Astrocyte of the cerebellum (primary cell): ENCODE measurements around the gene SMPX.

ENCODE experiments used
- DNase-seq: peaks from one replicate; pipeline ENCODE4 v3.0.0-alpha.2; 2011; ENCODE audit warnings: low read depth
- H3K4me3 ChIP-seq: 2 replicates; pipeline ENCODE4 v1.5.1; 2011; ENCODE audit warnings: mild to moderate bottlenecking, low read depth, low read length, moderate library complexity
- in situ Hi-C: cut with HindIII; loops from 2 replicates; pipeline ENCODE4 v1.10.0; 2017; ENCODE audit warnings: low sequenced_read_pairs
- TF ChIP-seq, protein P1 (sequence below): IDR thresholded peaks from 2 replicates; pipeline ENCODE4 v1.5.1; 2012; ENCODE audit warnings: low read length, low read depth, moderate library complexity, mild to moderate bottlenecking; ENCODE audit errors: missing control alignments

The SMPX gene

DNA sequence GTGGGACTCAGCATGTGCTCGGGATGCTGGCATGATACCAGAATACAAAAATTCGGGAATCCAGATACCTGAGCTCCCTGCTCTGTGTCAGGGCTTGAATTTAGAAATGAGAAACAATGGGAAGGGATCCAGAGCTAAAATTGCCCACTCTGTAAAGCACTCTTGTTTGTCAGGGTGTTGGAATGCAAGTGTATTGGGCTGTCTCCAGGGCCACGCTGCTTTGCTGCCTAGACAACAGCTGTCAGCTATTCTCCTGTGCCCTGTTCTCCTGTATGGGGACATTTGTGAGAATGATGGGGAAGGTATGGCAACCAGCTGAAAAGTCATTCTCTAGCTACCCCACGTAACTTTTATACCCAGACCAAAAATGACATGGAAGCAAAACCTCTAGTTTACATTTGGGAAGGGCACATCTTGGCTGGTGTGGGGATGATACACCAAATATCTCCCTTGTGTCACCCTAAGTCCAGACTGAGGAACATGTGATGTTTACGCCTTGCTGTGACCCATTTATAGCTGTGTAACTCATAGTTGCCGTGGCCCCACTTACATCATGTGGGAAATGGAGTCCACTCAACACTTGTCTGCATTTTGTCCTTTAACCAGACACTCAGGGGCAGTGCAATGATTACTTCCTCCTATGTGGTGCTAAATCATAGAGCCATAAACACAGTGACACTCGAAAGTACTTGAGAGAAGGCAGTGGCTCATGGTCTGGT is 46.6 kb downstream of the SMPX start:
- no peak for DNase-seq
- H3K4me3 ChIP-seq, result no peak overlapping the region
- in situ Hi-C loops, result no loop called here
- TF ChIP-seq, protein P1, sequence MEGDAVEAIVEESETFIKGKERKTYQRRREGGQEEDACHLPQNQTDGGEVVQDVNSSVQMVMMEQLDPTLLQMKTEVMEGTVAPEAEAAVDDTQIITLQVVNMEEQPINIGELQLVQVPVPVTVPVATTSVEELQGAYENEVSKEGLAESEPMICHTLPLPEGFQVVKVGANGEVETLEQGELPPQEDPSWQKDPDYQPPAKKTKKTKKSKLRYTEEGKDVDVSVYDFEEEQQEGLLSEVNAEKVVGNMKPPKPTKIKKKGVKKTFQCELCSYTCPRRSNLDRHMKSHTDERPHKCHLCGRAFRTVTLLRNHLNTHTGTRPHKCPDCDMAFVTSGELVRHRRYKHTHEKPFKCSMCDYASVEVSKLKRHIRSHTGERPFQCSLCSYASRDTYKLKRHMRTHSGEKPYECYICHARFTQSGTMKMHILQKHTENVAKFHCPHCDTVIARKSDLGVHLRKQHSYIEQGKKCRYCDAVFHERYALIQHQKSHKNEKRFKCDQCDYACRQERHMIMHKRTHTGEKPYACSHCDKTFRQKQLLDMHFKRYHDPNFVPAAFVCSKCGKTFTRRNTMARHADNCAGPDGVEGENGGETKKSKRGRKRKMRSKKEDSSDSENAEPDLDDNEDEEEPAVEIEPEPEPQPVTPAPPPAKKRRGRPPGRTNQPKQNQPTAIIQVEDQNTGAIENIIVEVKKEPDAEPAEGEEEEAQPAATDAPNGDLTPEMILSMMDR, result no peak

DNA sequence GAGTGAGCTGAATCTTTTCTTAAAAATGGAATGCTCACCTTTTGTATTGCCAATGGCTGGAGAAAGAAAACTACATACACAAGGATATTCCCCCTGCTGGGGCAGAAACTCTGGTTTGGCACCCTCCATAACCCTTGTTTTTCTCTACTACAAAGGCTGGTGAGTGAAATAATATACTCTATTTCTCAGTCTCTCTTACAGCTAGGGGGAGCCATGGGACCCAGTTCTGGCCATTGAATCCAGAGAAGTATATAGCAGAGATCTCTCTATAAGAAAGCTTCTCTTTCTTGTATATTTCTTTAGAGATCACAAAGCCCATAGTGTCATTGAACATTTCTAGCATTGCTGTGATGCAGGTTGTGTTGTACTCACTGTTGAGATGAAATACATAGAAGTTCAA is 49.8 kb downstream of the SMPX start:
- DNase-seq, result no peak
- TF ChIP-seq, protein P1, result no peak
- in situ Hi-C loops, result no loop called here
- H3K4me3 ChIP-seq, result no peak overlapping the region

DNA sequence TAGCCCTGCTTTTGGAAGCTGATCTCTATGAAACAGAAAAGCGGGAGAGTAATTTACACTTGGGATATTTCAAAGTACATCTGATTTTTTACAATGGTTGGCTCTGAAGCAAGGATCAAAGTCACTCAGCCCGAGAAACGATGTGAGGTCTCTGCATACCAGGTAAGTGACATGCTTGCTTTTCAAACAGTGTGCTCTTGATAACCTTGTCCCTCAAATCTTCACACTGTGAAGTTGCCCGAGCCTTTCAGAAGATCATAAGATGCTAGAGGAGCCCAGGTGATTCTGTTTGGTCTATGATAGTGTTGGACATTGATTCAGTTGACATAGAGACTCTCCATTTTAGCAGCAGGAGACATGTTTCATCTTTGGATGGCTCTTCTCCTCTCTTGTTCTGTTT is 52.7 kb downstream of the SMPX start:
- TF ChIP-seq, protein P1, result no peak
- in situ Hi-C loops, result no loop called here
- no peak for DNase-seq
- H3K4me3 ChIP-seq, result no peak overlapping the region

DNA sequence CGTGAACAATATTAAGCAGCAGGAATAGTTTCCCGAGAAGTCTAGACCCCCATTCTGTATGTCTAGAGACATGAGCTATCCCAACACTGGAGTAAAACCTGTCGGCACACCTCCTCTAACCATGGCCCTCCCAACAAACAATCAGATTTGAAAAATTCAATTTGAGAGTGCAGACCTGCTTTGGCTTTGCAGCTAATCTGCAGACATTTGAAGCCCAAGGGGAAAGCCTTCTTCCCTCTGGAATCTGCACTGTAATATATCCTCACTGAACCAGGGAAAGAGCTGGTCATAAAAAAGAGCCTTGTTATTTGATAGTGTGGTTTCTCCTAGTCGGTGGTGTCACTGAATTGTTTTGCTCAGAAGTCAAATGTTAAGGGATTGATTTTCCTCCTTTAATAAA is 55.2 kb downstream of the SMPX start:
- in situ Hi-C loops, result no loop called here
- TF ChIP-seq, protein P1, result no peak
- DNase-seq, result no peak

DNA sequence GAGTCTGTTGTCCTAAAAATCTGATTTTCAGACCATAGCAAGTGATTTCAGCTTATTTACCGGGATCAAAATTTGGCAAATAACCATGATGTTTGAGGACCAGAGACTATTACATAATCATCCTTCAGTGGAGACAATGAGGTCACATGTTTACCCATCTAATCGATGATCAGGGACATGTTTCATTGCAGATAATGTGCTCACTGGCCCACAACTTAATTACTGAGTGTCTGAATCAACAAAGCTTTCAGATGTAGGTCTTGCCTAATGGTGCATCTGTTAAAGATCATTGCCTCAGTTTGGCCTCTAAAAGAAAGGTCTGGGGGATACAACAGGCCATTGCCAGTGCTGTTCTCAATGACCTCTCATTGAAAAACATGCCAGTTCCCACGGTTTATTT is 56.9 kb downstream of the SMPX start:
- H3K4me3 ChIP-seq, result no peak overlapping the region
- TF ChIP-seq, protein P1, result no peak
- in situ Hi-C loops, result no loop called here
- no peak for DNase-seq

More for the DNA sequence above, 55.2 kb downstream of the SMPX start:
- H3K4me3 ChIP-seq, result no peak overlapping the region

DNA sequence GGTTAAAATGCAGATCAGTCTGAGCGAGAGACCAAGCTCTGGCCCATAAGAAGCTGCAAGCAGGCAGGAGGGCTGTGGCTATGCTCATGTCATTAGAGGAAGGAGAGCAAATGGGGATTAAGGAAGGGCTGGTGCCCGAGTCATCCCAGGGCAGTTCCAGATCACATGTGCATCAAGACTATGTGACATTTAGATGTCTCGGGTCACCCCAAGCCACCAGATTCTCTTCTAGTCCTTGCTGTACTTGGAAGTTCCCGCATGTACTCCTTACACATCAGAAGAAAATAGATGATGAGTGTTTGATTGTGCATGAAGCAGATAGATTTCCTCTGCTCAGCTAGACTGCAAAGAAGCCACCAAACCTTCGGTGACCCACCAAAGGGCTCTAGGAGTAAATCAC is 57.6 kb downstream of the SMPX start:
- H3K4me3 ChIP-seq, result no peak overlapping the region
- in situ Hi-C loops, result no loop called here
- no peak for DNase-seq
- TF ChIP-seq, protein P1, result no peak
